Heart right ventricle (tissue), 16 donors: Measurements from ENCODE around the gene CDCA3. TPM values are rescaled to one million over a fixed set of nuclear protein-coding genes. Genes with fewer than 3 reads are reported as not detected.

Experiments
- ATAC-seq, 8 donors: fragments of 200-7000 bp; cut with Tn5 transposase; one replicate each; pipeline ENCODE4 v1.9.1; 2020; ENCODE audit warnings: mild to moderate bottlenecking in 8 of 8, moderate library complexity in 8 of 8, moderate number of reproducible peaks in 1 of 8
- DNase-seq, 2 donors: peaks; one replicate each; pipeline ENCODE4 v3.0.0-alpha.2; 2020
- H3K27ac ChIP-seq, 10 donors: fragments of 200-600 bp; sonication (generic) in 2 of 10; one replicate each; pipeline versions ENCODE4 v1.5.0 to v1.8.0; 2020 to 2022; ENCODE audit warnings: mild to moderate bottlenecking in 3 of 10
- H3K27me3 ChIP-seq, 7 donors: fragments of 200-600 bp; one replicate each; pipeline ENCODE4 v1.8.0; 2021 to 2022; ENCODE audit warnings: mild to moderate bottlenecking in 2 of 7
- H3K36me3 ChIP-seq, 9 donors: fragments of 200-600 bp; sonication (generic) in 1 of 9; one replicate each; pipeline versions ENCODE4 v1.5.0 to v1.8.0; 2020 to 2022; ENCODE audit warnings: mild to moderate bottlenecking in 2 of 9
- H3K4me1 ChIP-seq, 9 donors: fragments of 200-600 bp; sonication (generic) in 1 of 9; one replicate each; pipeline versions ENCODE4 v1.5.0 to v1.8.0; 2020 to 2022; ENCODE audit warnings: mild to moderate bottlenecking in 4 of 9
- H3K4me3 ChIP-seq, 10 donors: fragments of 200-600 bp; sonication (generic) in 2 of 10; one replicate each; pipeline versions ENCODE4 v1.5.0 to v1.8.0; 2020 to 2022; ENCODE audit warnings: mild to moderate bottlenecking in 7 of 10, moderate library complexity in 2 of 10
- H3K9me3 ChIP-seq, 11 donors: fragments of 200-600 bp in 10 of 11; sonication (generic) in 2 of 11; one replicate each; pipeline versions ENCODE4 v1.5.0 to v1.8.0; 2013 to 2022; ENCODE audit warnings: mild to moderate bottlenecking in 2 of 11, control low read depth in 1 of 11, moderate library complexity in 1 of 11
- WGBS, 2 donors: extraction: QIAGEN DNeasy Blood & Tissue Kit; methylation state at CpG; one replicate each; pipeline ENCODE4 v1.1.7; 2013; ENCODE audit warnings: inconsistent platforms in 1 of 2; 5-methylcytosine and 5-hydroxymethylcytosine counted together
- intact Hi-C, 10 donors: fragments of 100-400 bp; cut with DNase I; formaldehyde crosslinking; loops; one replicate each; pipeline versions ENCODE4 v1.11.1 to v1.14.2; 2022
- polyA plus RNA-seq, 2 donors: library from polyadenylated mRNA; stranded (reverse); fragments of 200-250 nt; gene quantifications; one replicate each; pipeline ENCODE4 v1.2.3, GENCODE V29; 2013
- total RNA-seq, 10 donors: library from RNA; stranded (reverse); fragmentation: NEBNext Ultra II Directional in 3 of 10; extraction: Animal tissue kit (Norgen Biotek cat#: 25700) in 3 of 10; gene quantifications; one replicate each; pipeline versions ENCODE4 v1.2.1 to v1.2.4, GENCODE V29; 2021 to 2023
- TF ChIP-seq, protein P1 (sequence below), 9 donors: fragments of 200-600 bp; sonication (generic) in 2 of 9; IDR thresholded peaks; one replicate each; pipeline versions ENCODE4 v1.5.0 to v1.8.0; 2021 to 2022; ENCODE audit warnings: antibody characterized with exemption in 9 of 9, mild to moderate bottlenecking in 5 of 9, moderate library complexity in 1 of 9
- donor health status: Arrhythmogenic right ventricular cardiomyopathy.
- donor health status: ischemic (EF 13 %, LVEDD 7.1; RV severe dilation, severe dysfunction).
- donor health status: healthy with polysubstance abuse.
- donor health status: DM: no; HTN: yes; CAD: no.
- donor health status: DM: no; HTN: no; CAD: no.
- donor health status: ischemic (EF 25% LVEDD 6.9; RV normal size, moderate dysfunction).
- donor health status: ischemic (EF 25% LVEDD 5.7; RV mildly dilated, moderate dysfunction).
- donor health status: healthy.
- donor health status: DM: yes; HTN: yes; CAD: no.
- donor health status: Ischemic cardiomyopathy.
- donor health status: ischemic (EF 35%, LVEDD 5.7; RV mildly dilated, moderate dysfunction).
- donor health status: nonischemic (EF 11% LVEDD 7.7; RV severe dilation, severe dysfunction).
- donor health status: DM: yes; HTN: yes; CAD: no.
- donor health status: PGD.
- donor health status: ischemic (EF 29% LVEDD 5.4; RV normal size, mild dysfunction).
- donor health status: nonischemic (EF 23%, LVEDD 6.1; RV moderate dilation, normal function).

The CDCA3 gene
- total and polyA plus RNA-seq, 12 donors, result 0.22 to 4.0 (median 0.55) TPM; not detected in 1

DNA sequence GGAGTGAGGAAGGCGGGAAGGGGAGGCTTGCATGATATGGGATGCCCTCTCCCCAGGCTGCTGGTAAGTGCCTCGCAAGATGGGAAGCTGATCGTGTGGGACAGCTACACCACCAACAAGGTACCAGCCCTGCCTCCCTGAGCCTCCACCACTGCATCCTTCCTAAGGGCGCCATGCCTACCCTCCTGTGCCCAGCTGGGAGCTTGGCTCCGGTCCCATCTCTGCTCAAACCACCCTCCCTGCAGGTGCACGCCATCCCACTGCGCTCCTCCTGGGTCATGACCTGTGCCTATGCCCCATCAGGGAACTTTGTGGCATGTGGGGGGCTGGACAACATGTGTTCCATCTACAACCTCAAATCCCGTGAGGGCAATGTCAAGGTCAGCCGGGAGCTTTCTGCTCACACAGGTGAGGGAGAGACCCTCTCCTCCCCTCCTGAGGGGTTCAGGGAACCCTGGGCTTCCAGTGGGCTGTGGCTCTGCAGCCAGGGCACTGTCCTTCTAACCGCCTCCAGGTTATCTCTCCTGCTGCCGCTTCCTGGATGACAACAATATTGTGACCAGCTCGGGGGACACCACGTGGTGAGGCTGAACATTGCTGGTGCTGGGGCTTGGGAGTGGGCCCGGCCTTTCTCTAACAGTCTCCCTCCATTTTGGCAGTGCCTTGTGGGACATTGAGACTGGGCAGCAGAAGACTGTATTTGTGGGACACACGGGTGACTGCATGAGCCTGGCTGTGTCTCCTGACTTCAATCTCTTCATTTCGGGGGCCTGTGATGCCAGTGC lies 7.8 kb downstream of the CDCA3 start:
- ATAC-seq, result no peak
- DNase-seq, result no peak

DNA sequence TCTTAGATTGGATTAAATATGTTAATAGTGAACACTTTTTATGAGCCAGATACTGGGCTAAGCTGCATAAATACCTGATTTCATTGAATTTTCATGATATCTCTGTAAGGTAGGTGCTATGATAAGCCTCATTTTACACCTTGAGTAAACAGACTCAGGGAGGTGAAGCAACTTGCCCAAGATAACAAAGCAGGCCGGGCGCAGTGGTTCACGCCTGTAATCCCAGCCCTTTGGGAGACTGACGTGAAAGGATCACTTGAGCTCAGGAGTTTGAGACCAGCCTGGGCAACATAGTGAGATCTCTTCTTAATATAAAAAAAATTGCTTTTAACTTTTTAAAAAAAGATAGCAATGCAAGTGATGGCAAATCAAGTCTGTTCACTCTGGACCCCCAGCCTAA lies 9.0 kb downstream of the CDCA3 start:
- intact Hi-C loops, result no loop called here
- Histone ChIP-seq H3K36me3 (peaks cover 0 to 88% (median 36%) of the 10 kb centered on the region in 9 donors), H3K4me1 (peaks cover 0 to 22% (median 0%) of the 10 kb centered on the region in 9 donors), H3K4me3 (no peak overlapping the region), H3K27ac (no peak overlapping the region), H3K9me3 (no peaks in the 10 kb centered on the region), H3K27me3 (no peaks in the 10 kb centered on the region)
- 94% methylated on average over 4 of the region's 4 CpGs for WGBS, 2 donors
- TF ChIP-seq, protein P1, sequence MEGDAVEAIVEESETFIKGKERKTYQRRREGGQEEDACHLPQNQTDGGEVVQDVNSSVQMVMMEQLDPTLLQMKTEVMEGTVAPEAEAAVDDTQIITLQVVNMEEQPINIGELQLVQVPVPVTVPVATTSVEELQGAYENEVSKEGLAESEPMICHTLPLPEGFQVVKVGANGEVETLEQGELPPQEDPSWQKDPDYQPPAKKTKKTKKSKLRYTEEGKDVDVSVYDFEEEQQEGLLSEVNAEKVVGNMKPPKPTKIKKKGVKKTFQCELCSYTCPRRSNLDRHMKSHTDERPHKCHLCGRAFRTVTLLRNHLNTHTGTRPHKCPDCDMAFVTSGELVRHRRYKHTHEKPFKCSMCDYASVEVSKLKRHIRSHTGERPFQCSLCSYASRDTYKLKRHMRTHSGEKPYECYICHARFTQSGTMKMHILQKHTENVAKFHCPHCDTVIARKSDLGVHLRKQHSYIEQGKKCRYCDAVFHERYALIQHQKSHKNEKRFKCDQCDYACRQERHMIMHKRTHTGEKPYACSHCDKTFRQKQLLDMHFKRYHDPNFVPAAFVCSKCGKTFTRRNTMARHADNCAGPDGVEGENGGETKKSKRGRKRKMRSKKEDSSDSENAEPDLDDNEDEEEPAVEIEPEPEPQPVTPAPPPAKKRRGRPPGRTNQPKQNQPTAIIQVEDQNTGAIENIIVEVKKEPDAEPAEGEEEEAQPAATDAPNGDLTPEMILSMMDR (IDR thresholded peaks at IDR 0.05), result no peak
- DNase-seq (no peak), ATAC-seq (no peak)

More for the DNA sequence above, 7.8 kb downstream of the CDCA3 start:
- Histone ChIP-seq H3K36me3 (peaks cover 0 to 87% (median 24%) of the 10 kb centered on the region in 9 donors), H3K4me3 (no peak overlapping the region), H3K27ac (no peak overlapping the region), H3K4me1 (peaks cover 0 to 22% (median 0%) of the 10 kb centered on the region in 9 donors), H3K27me3 (no peaks in the 10 kb centered on the region), H3K9me3 (no peaks in the 10 kb centered on the region)
- WGBS, 2 donors, result 67 to 68% methylated on average over 16 of the region's 16 CpGs
- intact Hi-C loops, result no loop called here
- TF ChIP-seq, protein P1 (IDR thresholded peaks at IDR 0.05), result no peak

DNA sequence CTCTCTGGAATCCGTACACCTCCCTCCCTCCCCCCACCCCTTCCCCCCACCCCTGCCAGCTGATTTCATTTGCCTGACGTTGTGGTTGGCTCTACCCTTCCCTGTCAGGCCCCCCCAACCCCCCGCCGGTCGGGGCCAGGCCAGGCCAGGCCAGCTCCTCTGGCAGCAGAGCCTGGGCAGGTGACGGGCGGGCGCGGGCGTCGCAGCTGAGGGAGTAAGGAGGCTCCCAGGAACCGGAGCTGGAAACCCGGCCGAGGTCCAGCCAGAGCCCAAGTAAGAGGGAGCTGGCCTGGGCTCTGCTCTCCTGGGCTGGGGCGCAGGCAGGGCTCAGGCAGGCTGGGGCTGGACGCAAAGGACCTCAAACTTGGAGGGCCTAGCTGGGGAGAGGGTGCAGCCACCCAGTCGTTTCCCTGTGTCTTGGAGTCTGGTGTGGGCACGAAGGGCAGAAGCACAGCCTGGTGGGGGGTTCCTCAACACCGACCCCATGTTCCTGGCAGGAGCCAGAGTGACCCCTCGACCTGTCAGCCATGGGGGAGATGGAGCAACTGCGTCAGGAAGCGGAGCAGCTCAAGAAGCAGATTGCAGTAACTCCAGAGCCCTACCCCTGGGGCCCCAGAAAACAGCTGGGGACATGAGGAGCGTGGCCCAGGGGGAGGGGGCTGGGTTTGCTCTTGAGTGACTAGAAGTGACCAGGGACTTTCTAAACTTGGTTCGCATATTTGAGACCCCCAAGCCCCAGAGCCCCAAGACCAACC lies 10.1 kb downstream of the CDCA3 start, which contains the start of gene GNB3:
GNB3 (plus strand) TSS at position 165 of the 755 bp plus-strand sequence; CDS start at position 528, 363 bp downstream.
- Histone ChIP-seq H3K27me3 (no peaks in the 10 kb centered on the region), H3K36me3 (peaks cover 0 to 86% (median 34%) of the 10 kb centered on the region in 9 donors), H3K27ac (peak within 1 kb of the TSS in 4 of 10 donors; percentile 46 to 71 (median 66)), H3K4me3 (no peak within 1 kb of the TSS), H3K9me3 (no peaks in the 10 kb centered on the region), H3K4me1 (peaks cover 0 to 32% (median 0%) of the 10 kb centered on the region in 9 donors)
- 56 to 66% methylated on average over 24 of the region's 24 CpGs for WGBS, 2 donors
- ATAC-seq (peak; percentile 41 to 84 (median 71)), DNase-seq (peak in 1 of 2 donors; percentile 59)
- intact Hi-C loops, result no loop called here
- TF ChIP-seq, protein P1 (IDR thresholded peaks at IDR 0.05), result no peak

DNA sequence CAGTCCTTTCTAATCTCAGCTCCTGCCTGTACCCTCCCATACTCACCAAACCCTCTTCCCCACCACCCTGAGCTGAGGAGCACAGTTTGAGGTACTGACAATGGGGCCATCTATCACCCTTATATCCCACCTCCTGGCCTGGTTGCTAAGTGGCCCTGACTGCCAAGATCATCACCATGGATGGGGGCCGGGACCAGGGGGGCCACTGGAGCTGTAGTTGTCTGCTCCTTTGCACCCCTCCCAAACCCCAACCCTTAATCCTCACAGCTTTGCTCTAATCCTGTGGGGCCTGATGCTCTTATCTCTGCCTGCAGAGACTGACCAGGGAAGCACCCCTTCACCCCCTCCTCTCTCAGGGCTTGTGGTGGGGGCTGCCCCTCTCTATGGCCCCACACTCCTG lies 10.8 kb downstream of the CDCA3 start:
- Histone ChIP-seq H3K4me3 (no peak overlapping the region), H3K27ac (peak overlapping the region in 3 of 10 donors; percentile 56 to 67 (median 56)), H3K36me3 (peaks cover 0 to 83% (median 30%) of the 10 kb centered on the region in 9 donors), H3K27me3 (no peaks in the 10 kb centered on the region), H3K9me3 (no peaks in the 10 kb centered on the region), H3K4me1 (peaks cover 0 to 38% (median 0%) of the 10 kb centered on the region in 9 donors)
- intact Hi-C loops, result no loop called here
- ATAC-seq (peak in 5 of 8 donors; percentile 1 to 20 (median 7)), DNase-seq (no peak)
- WGBS, 2 donors, result 42 to 47% methylated on average over 1 of the region's 1 CpG
- TF ChIP-seq, protein P1 (IDR thresholded peaks at IDR 0.05), result no peak
